ENCODE data around the gene TARS3. TPM values are rescaled to one million over a fixed set of nuclear protein-coding genes. Genes with fewer than 3 reads are reported as not detected.
"Not testable (repeated sequence)": the region's sequence is repeated elsewhere in the genome, so short reads cannot be mapped to it uniquely, and the experiment has no call there.

Gene TARS3
- 5.7 and 8.2 TPM in 2 replicates for total RNA-seq (2014; rRNA removed; shearing (Covaris generic))

DNA sequence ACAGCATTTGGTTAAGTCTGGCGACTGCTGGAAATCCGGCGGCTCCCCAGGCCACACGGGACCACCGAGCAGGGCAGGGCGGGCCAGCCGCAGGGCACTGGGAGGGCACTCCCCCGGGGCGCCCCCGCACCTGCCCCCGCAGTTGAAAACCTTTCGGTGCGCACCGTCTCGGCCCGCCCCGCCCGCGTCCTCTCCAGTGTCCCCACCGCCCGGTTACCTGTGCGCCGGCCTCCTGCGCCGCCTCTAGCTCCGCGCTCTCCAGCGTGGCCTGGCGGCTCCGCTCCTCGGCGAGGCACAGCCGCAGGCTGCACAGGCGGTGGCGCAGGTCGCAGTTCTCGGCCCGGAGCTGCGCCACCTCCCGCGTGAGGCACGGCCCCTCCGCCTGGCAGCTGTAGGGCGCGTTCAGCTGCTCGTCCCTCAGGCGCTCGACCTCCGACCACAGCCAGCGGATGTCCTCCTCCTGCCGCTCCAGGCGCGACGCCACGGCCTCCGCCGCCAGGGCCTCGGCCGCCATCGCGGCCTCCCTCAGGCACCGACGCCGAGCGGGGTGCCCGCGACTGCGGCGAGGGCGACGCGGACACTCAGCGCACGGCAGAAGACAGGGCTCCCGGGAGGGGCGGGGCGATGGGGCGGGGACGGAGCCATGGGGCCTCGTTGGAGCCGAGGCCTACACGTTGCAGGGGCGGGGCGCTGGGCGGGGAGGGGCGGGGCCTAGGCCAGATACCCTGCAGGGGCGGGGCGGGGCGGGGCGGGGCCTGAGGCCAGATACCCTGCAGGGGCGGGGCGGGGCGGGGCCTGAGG is at the start of gene TARS3:
TARS3 (minus strand) TSS at position 600 of the 801 bp plus-strand sequence; CDS start at position 514, 86 bp downstream.
- peak; percentile 72 for DNase-seq (ENCODE audit: low spot score)

DNA sequence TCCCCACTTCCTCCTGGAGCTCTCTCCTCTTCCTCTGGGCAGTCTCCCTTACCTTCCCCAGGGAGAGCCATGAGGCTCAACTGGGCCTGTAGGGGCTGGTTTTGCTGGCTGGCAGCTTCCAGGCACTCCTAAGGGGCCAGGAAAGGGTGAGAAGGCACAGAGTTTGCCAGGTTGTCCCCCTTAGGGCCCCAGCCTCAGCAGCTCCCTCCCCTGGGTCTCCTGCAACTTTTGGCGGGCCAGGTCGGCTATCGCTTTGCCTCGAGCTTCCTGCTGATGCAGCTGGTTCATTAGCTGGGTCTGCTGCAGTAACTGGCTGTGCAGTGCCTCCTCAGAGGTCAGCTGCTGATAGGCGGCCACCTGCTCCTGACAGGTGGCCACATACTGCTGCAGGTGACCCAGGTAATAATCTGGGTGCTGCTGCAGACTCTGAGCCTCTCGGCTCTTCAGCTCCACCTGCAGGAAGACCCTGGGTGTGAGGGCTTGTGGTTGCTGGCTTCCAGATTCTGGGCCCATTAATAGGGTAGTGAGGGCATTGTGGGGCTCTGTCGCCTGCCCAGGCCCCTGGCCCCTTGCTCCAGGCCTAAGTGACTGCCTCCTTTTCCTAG is 49.3 kb upstream of the TARS3 start:
- no peak for DNase-seq (ENCODE audit: low spot score)

DNA sequence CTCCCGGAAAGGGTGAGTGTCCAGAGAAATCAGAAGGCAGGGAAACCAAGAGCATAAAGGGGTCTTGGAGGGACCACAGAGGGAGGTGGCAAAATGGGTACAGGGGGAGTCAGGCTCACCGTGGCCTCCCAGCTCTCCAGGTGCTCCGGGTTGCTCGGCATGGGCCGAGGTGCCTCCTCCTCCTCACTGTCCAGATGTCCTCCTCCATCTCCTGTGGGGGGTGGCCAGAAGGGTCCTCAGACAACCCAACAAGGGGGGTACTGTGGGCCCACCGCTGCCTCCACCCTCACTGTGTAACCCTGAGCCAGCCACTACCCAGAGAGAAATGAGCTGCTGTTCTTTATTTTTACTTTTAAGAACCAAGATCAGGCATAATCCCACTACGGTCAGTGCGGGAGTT is 48.6 kb upstream of the TARS3 start:
- DNase-seq (ENCODE audit: low spot score): no peak

DNA sequence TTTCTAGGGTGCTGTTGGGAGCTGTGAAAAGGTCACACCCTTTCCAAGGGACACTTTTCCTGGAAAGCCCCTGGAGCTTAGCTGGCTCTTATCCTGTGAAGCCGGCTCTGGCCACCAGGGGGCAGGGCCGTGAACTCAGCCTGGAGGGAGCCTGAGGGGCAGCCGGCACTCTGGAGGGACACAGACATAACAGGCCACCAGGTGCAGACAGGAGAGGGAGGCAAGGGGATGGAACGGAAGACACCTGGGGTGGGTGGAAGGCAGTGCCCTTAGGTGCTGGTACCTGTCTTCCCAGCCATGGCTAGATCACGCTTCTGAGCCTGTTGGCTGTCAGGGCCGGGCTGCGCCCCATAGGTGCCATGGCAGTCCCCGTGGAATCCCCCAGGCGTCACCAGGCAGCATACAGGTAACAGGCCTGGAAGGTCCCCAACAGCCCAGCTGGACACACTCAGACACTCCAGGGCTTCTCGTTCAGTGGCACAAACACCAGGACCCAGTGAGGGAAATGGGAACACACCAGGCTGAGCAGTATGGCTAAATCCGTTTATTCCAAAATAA is 42.9 kb upstream of the TARS3 start:
- DNase-seq (ENCODE audit: low spot score): not testable (repeated sequence)

DNA sequence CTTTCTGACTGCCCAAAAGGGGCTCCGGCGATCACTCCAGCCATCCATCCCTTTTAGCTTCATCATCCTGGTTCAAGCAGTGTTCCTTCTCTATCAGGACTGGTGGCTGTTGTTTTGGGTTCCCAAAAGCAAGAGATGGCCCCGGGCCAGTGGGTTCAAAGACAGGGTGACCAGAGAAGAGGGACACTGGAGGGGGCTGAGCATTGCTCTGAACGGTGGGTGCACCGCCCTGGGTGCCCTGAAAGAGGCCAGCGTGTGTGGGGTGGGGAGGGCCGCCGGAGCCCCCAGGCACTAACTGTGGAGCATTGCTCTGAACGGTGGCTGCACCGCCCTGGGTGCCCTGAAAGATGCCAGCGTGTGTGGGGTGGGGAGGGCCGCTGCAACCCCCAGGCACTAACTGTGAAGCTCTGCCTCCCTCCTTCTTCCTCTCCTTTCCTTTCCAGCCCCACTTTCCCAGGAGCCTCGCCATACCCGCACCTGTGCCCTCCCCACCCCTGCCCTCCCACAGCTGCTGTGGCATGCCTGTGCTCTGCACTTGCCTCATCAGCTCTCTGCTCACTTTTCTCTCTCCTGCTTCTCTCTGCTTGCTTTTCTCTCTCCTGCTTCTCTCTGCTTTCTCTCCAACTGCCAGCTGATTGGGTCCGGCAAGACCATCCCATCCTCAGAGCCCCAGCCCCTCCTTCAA is 41.6 kb upstream of the TARS3 start:
- no peak for DNase-seq (ENCODE audit: low spot score)

DNA sequence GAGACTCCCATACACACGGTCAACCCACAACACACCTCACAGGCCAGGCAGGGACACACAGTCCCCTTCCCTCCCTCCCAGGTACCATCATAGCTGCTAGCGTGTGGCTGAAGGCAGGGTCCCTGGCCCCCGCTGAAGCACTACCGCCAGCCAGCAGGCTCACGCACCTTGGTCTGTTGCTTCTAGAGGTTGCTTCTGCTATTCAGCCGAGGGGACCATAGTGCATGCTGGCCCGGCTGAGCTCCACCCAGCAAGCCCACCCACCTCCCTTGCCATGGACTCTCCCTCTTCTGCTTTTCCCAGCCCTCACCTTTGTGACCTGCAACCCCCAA is 41.0 kb upstream of the TARS3 start:
- not testable (repeated sequence) for DNase-seq (ENCODE audit: low spot score)

DNA sequence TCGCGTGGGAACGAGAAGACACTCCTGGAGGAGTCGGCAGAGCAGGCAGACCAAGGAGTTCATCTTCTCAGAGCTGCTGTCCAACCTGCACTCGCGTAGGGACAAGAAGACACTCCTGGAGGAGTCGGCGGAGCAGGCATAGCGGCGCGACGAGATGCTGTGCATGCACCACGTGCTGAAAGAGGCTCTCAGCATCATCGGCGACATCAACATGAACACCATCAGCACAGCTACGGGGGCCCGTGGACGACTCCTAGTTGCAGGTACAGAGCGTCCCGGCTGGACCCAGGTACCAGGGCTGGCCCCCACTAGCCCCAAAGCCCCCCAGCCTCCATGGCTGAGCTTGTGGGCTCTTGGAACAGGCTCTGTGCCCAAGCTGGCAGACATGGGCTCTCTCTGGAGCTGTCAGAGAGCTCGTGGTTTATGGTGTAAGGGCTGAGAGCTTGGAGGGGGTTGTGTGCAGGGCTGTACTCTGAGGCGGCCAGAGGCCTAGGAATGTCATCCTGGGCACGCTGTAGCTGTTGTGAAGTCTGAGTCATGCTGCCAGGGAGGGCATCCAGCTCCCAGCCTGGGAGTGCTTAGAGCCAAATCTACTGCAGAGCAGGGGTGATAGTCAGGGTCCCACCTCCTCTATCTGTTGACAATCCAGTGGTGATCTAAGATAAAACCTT is 40.5 kb upstream of the TARS3 start:
- peak; percentile 32 for DNase-seq (ENCODE audit: low spot score)

DNA sequence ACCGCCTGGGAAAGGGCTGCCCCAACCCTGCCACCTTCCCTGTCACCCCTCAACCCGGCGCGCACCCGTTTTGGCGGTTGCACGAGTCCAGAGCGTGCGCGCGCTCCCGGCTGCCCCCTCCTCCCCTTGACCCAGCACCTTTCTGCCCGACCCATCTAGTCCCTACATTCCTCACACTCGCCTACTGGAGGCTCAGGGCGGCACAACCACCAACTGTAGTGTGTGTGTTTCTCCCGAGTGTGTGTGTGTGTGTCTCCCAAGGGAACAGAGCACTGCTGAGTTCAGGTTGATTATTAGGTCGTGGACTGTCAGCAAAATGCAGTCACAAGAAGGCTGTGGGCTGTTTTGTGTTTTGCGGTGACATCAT is 22.4 kb upstream of the TARS3 start:
- not testable (repeated sequence) for DNase-seq (ENCODE audit: low spot score)

DNA sequence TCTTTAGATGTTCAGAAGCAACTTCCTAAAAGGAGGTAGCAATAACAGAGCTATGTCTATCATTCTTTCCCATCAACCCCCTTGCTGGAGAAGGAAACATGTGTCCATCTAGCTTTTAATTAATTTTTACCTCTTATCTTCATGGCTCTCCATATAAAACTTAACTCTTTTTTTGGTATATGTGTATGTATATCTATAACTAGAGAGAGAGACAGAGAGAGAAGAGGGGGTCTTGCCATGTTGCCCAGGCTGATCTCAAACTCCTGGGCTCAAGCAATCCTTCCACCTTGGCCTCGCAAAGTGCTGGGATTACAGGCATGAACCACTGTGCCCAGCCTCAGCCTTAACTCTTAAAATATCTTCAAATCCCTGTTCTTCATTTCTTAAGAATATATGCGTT is 10.6 kb upstream of the TARS3 start:
- DNase-seq (ENCODE audit: low spot score): not testable (repeated sequence)

DNA sequence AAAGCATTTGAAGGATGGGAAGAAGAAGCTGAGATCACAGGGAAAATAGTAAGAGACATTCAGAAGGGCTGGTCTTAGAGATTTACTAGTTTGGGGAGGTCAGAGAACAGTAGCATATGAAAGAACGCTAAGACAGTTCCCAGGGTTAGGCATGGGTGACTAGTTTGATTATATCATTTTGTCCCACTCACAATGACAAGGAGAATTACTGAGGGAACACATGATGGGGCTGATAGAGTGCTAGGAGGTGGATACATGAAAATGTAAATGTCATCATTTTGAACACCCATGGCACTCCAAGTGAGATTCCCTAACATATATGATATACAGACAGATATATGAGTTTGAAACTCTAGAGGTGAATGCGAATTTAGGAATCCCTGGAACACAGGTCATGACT is 9.3 kb upstream of the TARS3 start:
- no peak for DNase-seq (ENCODE audit: low spot score)

DNA sequence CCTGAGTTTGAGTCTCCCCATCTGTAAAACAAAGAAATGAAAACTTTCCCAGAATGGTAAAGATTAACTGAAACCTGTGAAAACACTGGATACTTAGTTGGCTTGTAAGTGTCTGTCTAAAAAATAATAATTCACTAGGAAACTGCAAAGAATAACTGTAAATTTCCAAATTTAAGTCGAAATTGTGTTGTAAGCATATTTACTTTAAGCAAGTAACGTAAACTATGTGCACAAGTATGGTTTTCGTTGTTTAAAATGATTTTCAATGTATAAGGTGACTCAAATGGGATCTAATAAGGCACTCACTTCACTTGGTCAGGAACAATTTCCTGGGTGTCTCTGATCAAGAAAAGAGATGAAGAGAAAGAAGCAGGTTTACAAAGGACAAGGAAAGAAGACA is 8.5 kb upstream of the TARS3 start:
- no peak for DNase-seq (ENCODE audit: low spot score)

DNA sequence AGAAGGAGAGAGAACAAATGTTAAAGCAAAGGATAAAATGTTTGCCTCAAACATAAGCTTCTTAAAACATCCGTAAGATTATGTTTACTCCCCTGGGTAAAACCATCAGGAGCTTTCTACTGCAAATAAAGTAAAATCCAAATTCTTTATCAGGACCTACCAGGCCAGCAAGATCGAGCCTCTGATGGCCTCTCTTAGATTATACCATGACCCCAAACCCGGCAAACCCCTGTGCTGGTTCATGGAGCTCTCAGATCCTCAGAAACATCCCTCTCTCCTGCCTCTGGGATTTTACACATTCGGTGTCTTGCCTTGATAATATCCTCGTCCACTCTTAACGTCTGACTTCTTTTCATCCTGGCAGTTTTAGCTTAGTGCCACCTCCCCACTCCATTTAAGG is 7.5 kb upstream of the TARS3 start:
- no peak for DNase-seq (ENCODE audit: low spot score)

DNA sequence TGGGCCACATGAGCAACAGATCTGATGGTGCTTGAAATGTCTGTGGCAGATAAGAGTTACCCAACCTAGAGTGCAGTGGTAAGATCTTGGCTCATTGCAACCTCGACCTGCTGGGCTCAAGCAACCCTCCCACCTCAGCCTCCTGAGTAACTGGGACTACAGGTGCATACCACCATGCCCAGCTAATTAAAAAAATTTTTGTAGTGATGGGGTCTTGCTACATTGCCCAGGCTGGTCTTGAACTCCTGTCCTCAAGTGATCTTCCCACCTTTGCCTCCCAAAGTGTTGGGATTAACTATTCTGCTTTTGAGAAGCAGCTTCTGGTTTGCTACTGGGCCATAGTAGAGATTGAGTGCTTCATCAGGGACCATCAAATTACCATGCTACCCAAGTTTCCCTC is 2.9 kb upstream of the TARS3 start:
- no peak for DNase-seq (ENCODE audit: low spot score)

DNA sequence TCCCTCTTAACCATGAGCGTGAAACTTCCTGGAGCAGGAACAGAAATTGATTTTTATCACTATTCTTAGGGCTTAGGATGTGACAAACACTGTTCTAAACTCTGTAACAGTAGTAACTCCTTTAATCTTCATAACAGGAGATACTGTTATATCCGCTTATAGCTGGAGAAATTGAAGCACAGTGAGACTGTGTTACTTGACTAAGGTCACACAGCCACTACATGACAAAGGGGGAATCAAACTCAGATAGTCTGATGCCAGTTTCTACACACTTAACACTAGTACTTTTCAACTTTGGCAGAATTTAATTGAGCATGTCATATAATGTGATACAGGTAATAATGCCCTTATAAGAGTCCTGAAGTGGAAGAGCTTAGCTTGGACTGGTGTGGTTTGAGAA is 800 bp upstream of the TARS3 start:
- DNase-seq (ENCODE audit: low spot score): no peak

DNA sequence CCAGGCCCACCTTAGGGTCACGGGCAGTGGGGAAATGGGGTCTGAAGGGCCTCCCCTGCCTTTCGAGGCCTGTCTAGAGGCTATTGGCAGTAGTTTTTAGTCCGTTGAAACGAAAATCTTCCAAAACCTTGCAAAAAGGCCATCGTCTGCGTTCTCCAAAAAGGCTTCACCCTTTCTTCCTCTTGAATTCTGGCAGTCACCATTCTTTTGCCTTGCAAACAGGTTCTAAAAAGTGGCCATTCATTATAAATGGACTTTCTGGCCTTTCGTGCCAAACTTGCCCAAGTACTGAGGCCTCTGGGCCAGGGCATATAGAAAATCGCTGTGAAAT is 367 bp upstream of the TARS3 start:
- DNase-seq (ENCODE audit: low spot score): no peak

DNA sequence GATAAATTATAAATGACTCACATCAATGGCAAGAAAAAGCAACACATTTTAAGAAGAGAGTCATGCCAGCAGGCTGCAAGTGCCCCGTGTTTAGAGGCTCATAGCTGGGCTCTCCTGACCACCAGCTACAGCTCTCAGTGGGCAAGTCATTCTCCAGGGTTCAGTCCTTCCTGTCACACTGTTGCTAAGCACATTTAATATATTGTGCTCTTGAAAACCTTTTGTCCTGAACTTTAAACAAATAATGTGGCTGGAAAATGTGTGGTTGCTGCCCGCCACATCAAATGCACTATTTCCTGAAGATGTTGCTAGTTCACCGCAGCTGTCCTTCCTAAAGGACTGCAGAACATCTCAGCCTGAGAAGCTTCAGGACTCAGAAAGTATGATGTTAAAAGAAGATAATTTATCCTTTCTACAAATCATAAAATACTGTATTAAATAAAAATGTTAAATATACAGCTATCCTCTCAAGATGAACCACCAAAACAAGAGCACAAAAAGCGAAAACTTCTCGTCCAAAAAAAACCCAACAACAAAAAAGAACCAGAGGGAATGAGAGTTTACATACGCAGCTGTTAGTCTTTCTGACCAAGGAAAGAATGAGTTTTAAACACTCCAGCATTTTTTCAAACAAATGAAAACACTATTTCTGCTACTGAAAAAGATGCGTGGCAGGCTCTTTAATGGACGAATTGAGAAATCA is 951 bp downstream of the TARS3 start:
- no peak for DNase-seq (ENCODE audit: low spot score)

DNA sequence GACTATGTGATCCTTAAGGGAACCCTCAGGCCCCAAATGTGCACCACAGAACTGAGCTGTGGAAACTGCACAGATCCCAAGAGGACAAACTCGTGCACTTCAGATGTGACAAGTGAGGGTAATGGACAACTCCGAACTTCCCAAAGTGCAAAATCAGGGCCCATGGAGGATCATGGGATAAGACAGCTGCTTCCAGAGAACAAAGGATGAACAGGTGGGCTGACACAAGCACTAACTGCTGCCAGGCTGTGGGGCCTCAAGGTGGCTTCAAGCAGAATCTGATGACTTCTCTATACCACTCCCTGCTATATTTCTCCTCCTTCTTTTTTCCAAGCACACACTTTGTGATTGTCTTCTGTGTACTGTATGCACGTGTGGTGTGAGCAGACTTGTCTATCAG is 5.4 kb downstream of the TARS3 start:
- no peak for DNase-seq (ENCODE audit: low spot score)

DNA sequence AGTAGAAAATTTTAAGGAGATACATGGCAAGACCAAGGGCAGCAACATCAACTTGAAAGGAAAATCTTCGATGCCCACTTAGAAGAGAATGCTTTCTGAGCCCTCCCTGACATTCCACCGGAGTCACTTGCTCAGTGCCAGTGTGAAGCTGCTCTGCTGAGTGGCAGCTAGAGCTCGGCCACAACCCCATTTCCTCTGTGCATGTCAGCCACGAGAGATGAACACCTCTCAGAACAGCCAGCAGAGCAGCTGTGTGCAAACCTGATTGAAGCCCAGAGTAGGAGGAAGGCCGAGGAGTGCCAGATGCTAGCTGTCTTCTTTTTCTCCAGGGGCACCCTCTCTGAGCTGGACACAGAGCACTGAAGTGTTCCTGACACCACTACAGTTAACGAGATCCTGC is 12.2 kb downstream of the TARS3 start:
- no peak for DNase-seq (ENCODE audit: low spot score)

DNA sequence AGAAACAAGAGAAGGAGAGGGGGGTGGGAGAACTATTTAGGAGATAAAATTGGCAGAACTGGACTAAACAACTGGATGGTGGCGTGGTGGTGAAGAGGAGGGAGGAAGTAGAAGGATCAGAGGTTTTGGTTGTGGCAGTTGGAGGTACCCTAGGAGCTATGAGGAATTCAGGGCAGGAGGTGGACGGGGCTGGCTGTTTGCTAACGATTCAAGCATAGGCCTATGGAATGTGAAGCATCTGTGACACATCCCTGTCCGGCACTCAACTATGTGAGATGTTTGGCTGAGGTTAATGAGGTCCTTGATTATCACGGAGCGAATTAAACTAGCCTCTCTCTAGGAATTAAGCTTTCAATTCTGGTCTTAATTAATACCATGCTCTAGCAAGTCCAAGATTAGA is 13.5 kb downstream of the TARS3 start:
- no peak for DNase-seq (ENCODE audit: low spot score)

DNA sequence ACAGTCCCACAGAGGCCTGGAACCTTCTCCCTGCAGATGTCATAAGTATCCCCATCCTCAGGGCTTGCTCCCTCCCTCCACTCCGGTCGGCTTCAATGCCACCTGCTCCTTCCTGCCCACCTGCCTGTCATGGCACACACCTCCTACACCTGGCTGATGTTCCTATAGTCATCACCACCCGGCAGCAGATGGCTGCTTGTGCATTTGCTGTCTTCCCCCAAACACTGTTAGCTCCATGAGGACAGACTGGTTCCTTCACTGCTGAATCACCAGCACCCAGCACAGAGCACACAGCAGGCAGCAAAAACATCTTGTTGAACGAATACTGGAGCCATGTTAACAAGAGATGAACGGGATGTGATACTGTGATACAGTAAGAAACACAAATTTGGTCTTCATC is 14.8 kb downstream of the TARS3 start:
- DNase-seq (ENCODE audit: low spot score): no peak

DNA sequence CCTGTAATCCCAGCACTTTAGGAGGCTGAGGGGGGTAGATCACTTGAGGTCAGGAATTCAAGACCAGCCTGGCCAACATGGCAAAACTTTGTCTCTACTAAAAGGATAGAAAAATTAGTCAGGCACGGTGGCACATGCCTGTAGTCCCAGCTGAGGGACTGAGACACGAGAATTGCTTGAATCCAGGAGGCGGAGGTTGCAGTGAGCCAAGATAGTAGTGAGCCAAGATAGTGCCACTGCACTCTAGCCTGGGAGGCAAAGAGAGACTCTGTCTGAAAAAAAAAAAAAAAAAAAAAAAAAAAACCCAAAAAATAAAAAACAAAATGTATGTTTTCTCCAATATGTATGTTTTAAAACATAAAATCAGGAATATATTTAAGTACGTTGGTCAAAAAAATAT is 16.3 kb downstream of the TARS3 start:
- DNase-seq (ENCODE audit: low spot score): no peak

DNA sequence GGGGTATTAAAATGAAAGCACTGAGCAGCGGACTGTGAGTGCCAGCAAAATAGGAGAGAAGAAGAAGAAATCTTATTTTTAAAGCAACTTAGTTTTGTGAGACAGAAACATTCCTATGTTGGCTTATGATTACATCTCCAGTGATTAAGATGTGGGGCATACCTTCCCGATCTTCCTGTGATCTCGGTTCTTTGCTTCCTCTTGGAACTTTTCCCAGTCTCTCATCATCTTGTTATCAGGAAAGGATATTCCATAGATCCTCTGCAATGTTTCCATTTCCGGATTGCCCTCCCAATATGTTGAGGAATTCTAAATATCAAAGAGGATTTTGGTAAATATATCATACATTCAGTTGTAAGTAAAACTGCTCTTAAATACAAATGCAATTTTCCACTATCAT is 22.2 kb downstream of the TARS3 start:
- no peak for DNase-seq (ENCODE audit: low spot score)
